Esophagus squamous epithelium (tissue), 4 donors: ENCODE results near the gene EFCAB5.
"Not testable (repeated sequence)": the region's sequence is repeated elsewhere in the genome, so short reads cannot be mapped to it uniquely, and the experiment has no call there.

Experiments used
- CTCF ChIP-seq, 6 experiments: fragments of 450-650 bp in 4 of 6; fragments of 200-600 bp in 2 of 6; sonication (generic) in 2 of 6; IDR thresholded peaks; one replicate each; pipeline ENCODE4 v1.5.1; 2016 to 2019; ENCODE audit warnings: antibody characterized with exemption in 6 of 6, mild to moderate bottlenecking in 4 of 6, moderate library complexity in 4 of 6
- POLR2A ChIP-seq, 4 donors: fragments of 450-650 bp; IDR thresholded peaks; one replicate each; pipeline ENCODE4 v1.6.1; 2017; ENCODE audit warnings: antibody characterized with exemption in 4 of 4, mild to moderate bottlenecking in 4 of 4, moderate library complexity in 3 of 4

- not testable (repeated sequence) for TF ChIP-seq CTCF, POLR2A (IDR thresholded peaks at IDR 0.05)
Measured at GRCh38 chr17:30040719-30041518, 99.5 kb downstream of the EFCAB5 start.
